ENCODE data around the gene SERGEF. TPM values are rescaled to one million over a fixed set of nuclear protein-coding genes. Genes with fewer than 3 reads are reported as not detected.

The SERGEF gene
- total RNA-seq, 2 experiments from 2014 or later, result 30.4 to 38.8 TPM

- H3K9me3 Mint-ChIP-seq (ENCODE audit: low read depth), result no peaks in the 10 kb centered on the region
These were observed 213.7 kb downstream of the SERGEF start for GRCh38 chr11:17799147-17799546.

GRCh38 chr11:17798716-17799115, 214.1 kb downstream of the SERGEF start:
- no peak overlapping the region for H3K4me3 Mint-ChIP-seq
- CTCF ChIA-PET, result no interaction called here

More at GRCh38 chr11:17799147-17799546, 213.7 kb downstream of the SERGEF start:
- no peaks in the 10 kb centered on the region for H3K4me1 Mint-ChIP-seq
- DNase-seq (no peak), ATAC-seq (no peak)
- H3K27ac Mint-ChIP-seq, result no peak overlapping the region
- no peak overlapping the region for H3K4me3 Mint-ChIP-seq
- no peaks in the 10 kb centered on the region for H3K27me3 Mint-ChIP-seq
- CTCF ChIA-PET, result no interaction called here
- H3K36me3 Mint-ChIP-seq, result no peaks in the 10 kb centered on the region

GRCh38 chr11:17798253-17798652, 214.6 kb downstream of the SERGEF start:
- no peaks in the 10 kb centered on the region for H3K4me1 Mint-ChIP-seq
- DNase-seq (no peak), ATAC-seq (no peak)
- CTCF ChIA-PET, result no interaction called here
- H3K4me3 Mint-ChIP-seq, result no peak overlapping the region
- H3K27me3 Mint-ChIP-seq, result no peaks in the 10 kb centered on the region
- no peaks in the 10 kb centered on the region for H3K36me3 Mint-ChIP-seq
- no peak overlapping the region for H3K27ac Mint-ChIP-seq
- H3K9me3 Mint-ChIP-seq (ENCODE audit: low read depth), result no peaks in the 10 kb centered on the region

More at GRCh38 chr11:17798716-17799115, 214.1 kb downstream of the SERGEF start:
- H3K9me3 Mint-ChIP-seq (ENCODE audit: low read depth), result no peaks in the 10 kb centered on the region
- ATAC-seq (no peak), DNase-seq (no peak)
- H3K4me1 Mint-ChIP-seq, result no peaks in the 10 kb centered on the region
- no peak overlapping the region for H3K27ac Mint-ChIP-seq
- H3K27me3 Mint-ChIP-seq, result no peaks in the 10 kb centered on the region
- no peaks in the 10 kb centered on the region for H3K36me3 Mint-ChIP-seq

GRCh38 chr11:17796154-17796553, 216.7 kb downstream of the SERGEF start:
- CTCF ChIA-PET, result no interaction called here
- Mint-ChIP-seq H3K27ac (no peak overlapping the region), H3K9me3 (ENCODE audit: low read depth) (no peaks in the 10 kb centered on the region), H3K27me3 (no peaks in the 10 kb centered on the region), H3K4me3 (no peak overlapping the region), H3K4me1 (no peaks in the 10 kb centered on the region), H3K36me3 (no peaks in the 10 kb centered on the region)
- DNase-seq (no peak), ATAC-seq (no peak)

GRCh38 chr11:17794981-17795380, 217.9 kb downstream of the SERGEF start:
- no peaks in the 10 kb centered on the region for H3K9me3 Mint-ChIP-seq (ENCODE audit: low read depth)
- DNase-seq, result no peak
- no peaks in the 10 kb centered on the region for H3K4me1 Mint-ChIP-seq
- H3K36me3 Mint-ChIP-seq, result no peaks in the 10 kb centered on the region
- no peak overlapping the region for H3K4me3 Mint-ChIP-seq
- ATAC-seq, result no peak
- no peaks in the 10 kb centered on the region for H3K27me3 Mint-ChIP-seq
- no peak overlapping the region for H3K27ac Mint-ChIP-seq
- CTCF ChIA-PET, result no interaction called here

- Mint-ChIP-seq H3K27ac (no peak overlapping the region), H3K4me3 (no peak overlapping the region), H3K4me1 (no peaks in the 10 kb centered on the region), H3K9me3 (ENCODE audit: low read depth) (no peaks in the 10 kb centered on the region), H3K36me3 (no peaks in the 10 kb centered on the region), H3K27me3 (no peaks in the 10 kb centered on the region)
- CTCF ChIA-PET, result no interaction called here
- no peak for ATAC-seq
- no peak for DNase-seq
These were observed 219.1 kb downstream of the SERGEF start for GRCh38 chr11:17793642-17794170.

GRCh38 chr11:17792161-17792560, 220.7 kb downstream of the SERGEF start:
- CTCF ChIA-PET, result no interaction called here
- H3K4me1 Mint-ChIP-seq, result no peaks in the 10 kb centered on the region
- H3K36me3 Mint-ChIP-seq, result no peaks in the 10 kb centered on the region
- DNase-seq (no peak), ATAC-seq (no peak)
- no peak overlapping the region for H3K27ac Mint-ChIP-seq
- H3K9me3 Mint-ChIP-seq (ENCODE audit: low read depth), result no peaks in the 10 kb centered on the region
- no peak overlapping the region for H3K4me3 Mint-ChIP-seq
- no peaks in the 10 kb centered on the region for H3K27me3 Mint-ChIP-seq

GRCh38 chr11:17791144-17791543, 221.7 kb downstream of the SERGEF start:
- no peak overlapping the region for H3K27ac Mint-ChIP-seq
- H3K4me1 Mint-ChIP-seq, result no peaks in the 10 kb centered on the region
- no peaks in the 10 kb centered on the region for H3K27me3 Mint-ChIP-seq
- DNase-seq (no peak), ATAC-seq (no peak)
- H3K36me3 Mint-ChIP-seq, result no peaks in the 10 kb centered on the region
- H3K9me3 Mint-ChIP-seq (ENCODE audit: low read depth), result no peaks in the 10 kb centered on the region
- CTCF ChIA-PET, result no interaction called here
- no peak overlapping the region for H3K4me3 Mint-ChIP-seq

GRCh38 chr11:17790453-17790852, 222.4 kb downstream of the SERGEF start:
- Mint-ChIP-seq H3K9me3 (ENCODE audit: low read depth) (no peaks in the 10 kb centered on the region), H3K36me3 (no peaks in the 10 kb centered on the region), H3K27ac (no peak overlapping the region), H3K4me1 (no peaks in the 10 kb centered on the region), H3K27me3 (no peaks in the 10 kb centered on the region), H3K4me3 (no peak overlapping the region)
- CTCF ChIA-PET, result no interaction called here
- DNase-seq, result no peak
- no peak for ATAC-seq

- H3K4me1 Mint-ChIP-seq, result no peaks in the 10 kb centered on the region
- CTCF ChIA-PET, result no interaction called here
- no peaks in the 10 kb centered on the region for H3K9me3 Mint-ChIP-seq (ENCODE audit: low read depth)
- ATAC-seq (no peak), DNase-seq (no peak)
- no peak overlapping the region for H3K27ac Mint-ChIP-seq
- no peaks in the 10 kb centered on the region for H3K27me3 Mint-ChIP-seq
- H3K4me3 Mint-ChIP-seq, result no peak overlapping the region
- no peaks in the 10 kb centered on the region for H3K36me3 Mint-ChIP-seq
These were observed 224.8 kb downstream of the SERGEF start for GRCh38 chr11:17788084-17788483.

- no peaks in the 10 kb centered on the region for H3K9me3 Mint-ChIP-seq (ENCODE audit: low read depth)
- no peaks in the 10 kb centered on the region for H3K36me3 Mint-ChIP-seq
- H3K27me3 Mint-ChIP-seq, result no peaks in the 10 kb centered on the region
- ATAC-seq (no peak), DNase-seq (no peak)
- H3K4me1 Mint-ChIP-seq, result no peaks in the 10 kb centered on the region
- H3K4me3 Mint-ChIP-seq, result no peak overlapping the region
- H3K27ac Mint-ChIP-seq, result no peak overlapping the region
- CTCF ChIA-PET, result no interaction called here
These were observed 225.9 kb downstream of the SERGEF start for GRCh38 chr11:17786824-17787525.

- no peak for DNase-seq
- CTCF ChIA-PET, result interaction anchor here (1.1 kb wide), 1 partner anchor 13 kb away, joined by 3 read pairs; no protein-coding TSS in a partner anchor
- H3K27me3 Mint-ChIP-seq, result no peaks in the 10 kb centered on the region
- no peaks in the 10 kb centered on the region for H3K9me3 Mint-ChIP-seq (ENCODE audit: low read depth)
- no peak for ATAC-seq
- H3K36me3 Mint-ChIP-seq, result no peaks in the 10 kb centered on the region
- H3K4me3 Mint-ChIP-seq, result no peak overlapping the region
- no peaks in the 10 kb centered on the region for H3K4me1 Mint-ChIP-seq
- H3K27ac Mint-ChIP-seq, result no peak overlapping the region
These were observed 229.0 kb downstream of the SERGEF start for GRCh38 chr11:17783878-17784277.

GRCh38 chr11:17782603-17783337, 230.1 kb downstream of the SERGEF start:
- Mint-ChIP-seq H3K9me3 (ENCODE audit: low read depth) (no peaks in the 10 kb centered on the region), H3K27me3 (no peaks in the 10 kb centered on the region), H3K4me3 (no peak overlapping the region), H3K27ac (no peak overlapping the region), H3K4me1 (no peaks in the 10 kb centered on the region), H3K36me3 (no peaks in the 10 kb centered on the region)
- CTCF ChIA-PET, result no interaction called here
- ATAC-seq (no peak), DNase-seq (no peak)

- ATAC-seq (no peak), DNase-seq (no peak)
- no peak overlapping the region for H3K4me3 Mint-ChIP-seq
- CTCF ChIA-PET, result no interaction called here
- H3K36me3 Mint-ChIP-seq, result no peaks in the 10 kb centered on the region
- H3K27ac Mint-ChIP-seq, result no peak overlapping the region
- H3K9me3 Mint-ChIP-seq (ENCODE audit: low read depth), result no peaks in the 10 kb centered on the region
- no peaks in the 10 kb centered on the region for H3K27me3 Mint-ChIP-seq
- H3K4me1 Mint-ChIP-seq, result no peaks in the 10 kb centered on the region
These were observed 230.7 kb downstream of the SERGEF start for GRCh38 chr11:17782145-17782544.
